HG02938 (cell line): ENCODE data around the gene KASH5.

ENCODE experiments used
- ATAC-seq: cut with Tn5 transposase; IDR thresholded peaks from one replicate; pipeline ENCODE4 v1.9.1; 2021; ENCODE audit warnings: mild to moderate bottlenecking, moderate library complexity; ENCODE audit not compliant: unreplicated experiment

KASH5 gene

GRCh38 chr19:49387936-49388372, at the start of gene KASH5:
Gene KASH5 (plus strand): TSS chr19:49388249. CDS start chr19:49390884, 2,635 bp downstream.
- ATAC-seq = no peak

- no peak for ATAC-seq
Measured at GRCh38 chr19:49338691-49339300, 49.3 kb upstream of the KASH5 start.

GRCh38 chr19:49339301-49340068, 48.6 kb upstream of the KASH5 start:
- ATAC-seq = no peak

- ATAC-seq = peak; percentile 61
Measured at GRCh38 chr19:49340069-49340864, 47.8 kb upstream of the KASH5 start.

GRCh38 chr19:49340865-49341718, 47.0 kb upstream of the KASH5 start:
- no peak for ATAC-seq

GRCh38 chr19:49342291-49342721, 45.7 kb upstream of the KASH5 start:
- no peak for ATAC-seq

- ATAC-seq = no peak
Measured at GRCh38 chr19:49343123-49343522, 44.9 kb upstream of the KASH5 start.

GRCh38 chr19:49344505-49345423, 43.3 kb upstream of the KASH5 start:
- ATAC-seq = no peak

GRCh38 chr19:49347191-49347590, 40.9 kb upstream of the KASH5 start:
- ATAC-seq = no peak

- ATAC-seq = no peak
Measured at GRCh38 chr19:49347835-49348234, 40.2 kb upstream of the KASH5 start.

- no peak for ATAC-seq
Measured at GRCh38 chr19:49348305-49349189, 39.5 kb upstream of the KASH5 start.

- no peak for ATAC-seq
Measured at GRCh38 chr19:49349567-49349966, 38.5 kb upstream of the KASH5 start.

GRCh38 chr19:49355909-49356353, 32.1 kb upstream of the KASH5 start:
- no peak for ATAC-seq

GRCh38 chr19:49356382-49356781, 31.7 kb upstream of the KASH5 start:
- ATAC-seq = no peak

GRCh38 chr19:49357186-49357585, 30.9 kb upstream of the KASH5 start:
- ATAC-seq = no peak

GRCh38 chr19:49359851-49360820, 27.9 kb upstream of the KASH5 start:
- ATAC-seq = no peak

- no peak for ATAC-seq
Measured at GRCh38 chr19:49361438-49362047, 26.5 kb upstream of the KASH5 start.
